GM19438 (cell line): ENCODE data around the gene MEGF6.

Source experiments
- ATAC-seq: cut with Tn5 transposase; IDR thresholded peaks from one replicate; pipeline ENCODE4 v1.9.1; 2021; ENCODE audit warnings: low read depth; ENCODE audit not compliant: unreplicated experiment

MEGF6 gene

DNA sequence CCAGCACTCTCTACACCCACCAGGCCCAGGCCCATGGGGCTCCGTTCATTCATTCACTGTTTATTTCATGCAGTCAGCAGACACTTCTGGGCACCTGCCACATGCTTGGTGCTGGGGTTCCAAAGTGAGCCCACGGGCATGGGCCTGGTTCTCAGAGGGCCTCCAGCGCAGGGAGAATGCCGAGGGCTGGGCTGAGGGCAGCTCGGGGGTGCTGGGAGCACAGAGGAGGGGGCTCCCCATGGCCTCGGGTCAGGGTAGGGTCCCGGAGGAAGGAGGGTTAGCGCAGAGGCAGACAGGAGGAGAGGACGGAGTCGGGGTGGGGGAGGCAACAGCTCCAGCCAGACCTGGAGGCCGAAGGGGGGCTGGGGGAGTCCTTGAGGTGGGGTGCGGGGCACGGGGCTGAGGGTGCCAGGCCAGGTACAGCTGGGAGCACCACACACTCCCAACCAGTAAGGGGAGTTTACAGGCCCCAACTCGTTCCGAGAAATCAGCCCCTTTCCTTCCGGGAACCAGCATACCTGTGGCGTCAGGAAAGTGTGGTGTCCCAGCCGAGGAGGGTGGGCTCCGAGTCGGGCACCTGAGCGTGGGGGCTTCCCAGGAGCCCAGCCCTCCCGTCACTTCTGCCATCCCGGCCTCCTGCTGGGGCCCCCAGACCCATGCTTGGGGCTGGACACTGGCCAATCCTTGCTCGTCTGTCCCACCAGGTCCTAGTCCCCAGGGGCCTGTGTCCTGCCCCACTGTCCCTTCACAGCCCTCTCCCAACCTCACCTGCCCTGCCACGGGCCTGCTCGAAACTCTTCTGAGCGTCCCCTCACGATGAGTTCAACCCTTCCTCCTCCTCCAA, 146.0 kb downstream of the MEGF6 start:
- ATAC-seq = no peak

DNA sequence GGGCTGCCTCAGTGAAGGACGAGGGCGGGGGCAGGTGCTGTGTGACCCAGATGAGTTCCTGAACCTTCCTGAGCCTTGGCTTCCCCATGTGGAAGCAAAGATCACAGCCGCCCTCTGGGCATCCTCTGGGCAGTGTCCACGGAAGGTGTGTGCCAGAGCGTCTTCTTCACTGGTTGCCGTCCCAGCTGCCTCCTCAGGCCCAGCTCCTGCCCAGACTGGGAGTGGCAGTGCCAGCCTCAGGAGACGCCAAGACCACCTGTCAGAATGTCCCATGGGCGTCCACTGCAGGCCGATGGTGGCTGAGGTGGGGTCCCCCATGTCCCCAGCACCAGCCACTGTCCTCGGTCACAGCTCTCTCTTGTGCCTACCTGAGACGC, 146.7 kb downstream of the MEGF6 start:
- no peak for ATAC-seq

DNA sequence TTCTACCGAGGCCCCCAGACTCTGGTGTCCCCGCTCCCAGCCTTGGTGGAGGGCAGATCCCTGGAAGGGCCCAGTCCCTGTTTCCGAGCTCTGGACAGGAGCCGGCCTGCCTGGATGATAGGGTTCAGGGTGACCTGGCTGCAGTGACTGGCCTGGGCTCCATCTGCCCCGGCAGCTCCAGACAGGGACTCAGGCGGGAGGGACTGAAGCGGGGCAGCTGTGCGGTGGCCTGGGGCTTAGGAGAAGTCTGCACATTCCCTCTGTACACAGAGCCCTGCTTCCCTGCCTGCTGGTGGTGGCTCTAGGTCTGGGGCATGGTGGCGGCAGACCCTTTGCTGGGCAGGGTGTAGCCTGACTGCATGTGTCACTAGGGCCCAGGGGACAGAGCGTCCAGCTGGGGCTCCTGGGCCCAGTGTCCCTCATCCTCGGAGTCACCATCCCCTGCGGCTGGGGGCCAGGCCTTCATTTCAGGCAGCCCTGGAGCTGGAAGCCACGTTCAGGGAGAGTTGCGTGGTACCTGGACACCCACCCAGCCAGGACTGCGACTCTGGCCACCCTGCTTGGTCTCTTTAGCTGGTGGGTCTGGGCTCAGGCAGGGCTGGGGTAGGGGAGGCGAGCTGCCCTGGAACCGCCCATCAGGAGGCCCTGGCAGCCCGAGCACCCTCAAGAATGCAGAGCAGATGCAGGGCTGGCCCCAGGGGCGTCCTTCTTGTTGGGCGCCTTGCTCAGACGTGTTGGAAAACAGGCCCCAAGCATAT, 147.2 kb downstream of the MEGF6 start:
- ATAC-seq = no peak

DNA sequence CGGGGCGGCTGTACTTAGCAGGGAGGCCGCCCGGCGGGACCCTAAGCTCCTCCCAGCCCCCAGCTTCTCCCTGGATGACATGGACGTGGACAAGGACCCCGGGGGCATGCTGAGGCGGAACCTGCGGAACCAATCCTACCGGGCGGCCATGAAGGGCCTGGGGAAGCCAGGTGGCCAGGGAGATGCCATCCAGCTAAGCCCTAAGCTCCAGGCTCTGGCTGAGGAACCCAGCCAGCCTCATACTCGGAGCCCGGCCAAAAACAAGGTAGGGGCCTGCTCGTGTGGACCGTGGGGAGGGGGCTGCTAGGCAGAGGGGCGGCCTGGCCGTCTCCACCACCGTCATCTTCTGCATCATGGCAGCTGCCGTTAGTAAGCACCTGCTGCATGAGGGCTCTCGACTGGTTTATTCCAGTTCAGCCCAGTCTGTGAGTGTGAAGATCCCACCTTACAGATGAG, 147.9 kb downstream of the MEGF6 start:
- ATAC-seq = no peak

DNA sequence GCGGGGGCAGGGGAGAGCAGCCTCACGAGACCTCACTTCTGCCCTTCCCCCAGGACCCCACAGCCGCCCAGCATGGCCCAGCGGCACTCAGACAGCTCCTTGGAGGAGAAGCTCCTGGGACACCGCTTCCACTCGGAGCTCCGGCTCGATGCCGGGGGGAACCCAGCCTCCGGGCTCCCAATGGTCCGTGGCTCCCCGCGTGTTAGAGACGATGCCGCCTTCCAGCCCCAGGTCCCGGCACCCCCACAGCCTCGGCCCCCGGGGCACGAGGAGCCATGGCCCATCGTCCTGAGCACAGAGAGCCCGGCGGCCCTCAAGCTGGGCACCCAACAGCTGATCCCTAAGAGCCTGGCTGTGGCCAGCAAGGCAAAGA, 148.3 kb downstream of the MEGF6 start:
- no peak for ATAC-seq

DNA sequence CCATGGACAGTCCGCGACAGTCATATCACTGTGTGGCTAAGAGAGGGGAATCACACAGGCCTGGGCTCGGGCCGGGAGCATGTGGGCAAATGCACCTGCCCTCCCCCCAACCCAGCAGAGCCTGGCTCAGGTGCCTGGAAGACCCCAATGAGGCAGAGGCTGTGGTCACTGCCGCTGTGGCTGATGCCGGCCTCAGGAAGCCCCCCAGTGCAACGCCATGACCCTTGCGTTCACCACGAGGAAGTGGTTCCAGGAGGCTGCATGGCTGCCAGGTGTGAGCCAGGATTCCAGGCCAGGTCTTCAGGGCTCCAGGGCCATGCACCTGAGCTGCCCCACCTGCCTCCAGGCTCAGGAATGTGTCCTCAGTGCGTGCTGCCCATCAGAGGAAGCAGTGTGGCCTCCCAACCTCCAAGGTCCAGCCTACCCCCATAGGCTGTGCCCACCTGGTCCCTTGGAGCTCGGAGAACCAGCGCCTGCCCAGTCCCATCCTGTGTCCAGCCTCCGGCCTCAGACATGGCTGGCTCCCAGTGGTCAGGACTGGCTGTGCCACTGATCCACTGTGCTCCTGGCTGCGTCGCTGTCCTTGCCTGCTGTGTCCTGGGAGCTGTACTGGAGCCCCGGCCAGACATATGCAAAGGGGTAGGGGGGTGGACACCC, 148.8 kb downstream of the MEGF6 start:
- ATAC-seq = no peak

DNA sequence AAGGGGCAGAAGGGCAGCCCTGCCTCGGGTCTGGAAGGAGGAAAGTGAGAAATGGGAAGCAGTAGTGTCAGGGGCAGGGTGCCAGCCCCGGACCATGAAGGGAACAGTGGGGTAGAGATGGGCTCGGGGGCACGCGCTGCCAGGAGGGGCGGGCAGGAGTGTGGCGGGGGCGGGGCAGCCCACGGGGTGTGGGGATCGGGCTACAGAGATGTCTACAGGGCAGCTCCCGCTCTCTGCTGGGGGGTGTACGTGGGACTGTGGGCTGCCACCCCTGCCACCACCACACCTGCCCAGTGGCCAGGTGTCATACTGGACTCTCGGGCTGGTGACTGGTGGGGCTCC, 149.4 kb downstream of the MEGF6 start:
- no peak for ATAC-seq

DNA sequence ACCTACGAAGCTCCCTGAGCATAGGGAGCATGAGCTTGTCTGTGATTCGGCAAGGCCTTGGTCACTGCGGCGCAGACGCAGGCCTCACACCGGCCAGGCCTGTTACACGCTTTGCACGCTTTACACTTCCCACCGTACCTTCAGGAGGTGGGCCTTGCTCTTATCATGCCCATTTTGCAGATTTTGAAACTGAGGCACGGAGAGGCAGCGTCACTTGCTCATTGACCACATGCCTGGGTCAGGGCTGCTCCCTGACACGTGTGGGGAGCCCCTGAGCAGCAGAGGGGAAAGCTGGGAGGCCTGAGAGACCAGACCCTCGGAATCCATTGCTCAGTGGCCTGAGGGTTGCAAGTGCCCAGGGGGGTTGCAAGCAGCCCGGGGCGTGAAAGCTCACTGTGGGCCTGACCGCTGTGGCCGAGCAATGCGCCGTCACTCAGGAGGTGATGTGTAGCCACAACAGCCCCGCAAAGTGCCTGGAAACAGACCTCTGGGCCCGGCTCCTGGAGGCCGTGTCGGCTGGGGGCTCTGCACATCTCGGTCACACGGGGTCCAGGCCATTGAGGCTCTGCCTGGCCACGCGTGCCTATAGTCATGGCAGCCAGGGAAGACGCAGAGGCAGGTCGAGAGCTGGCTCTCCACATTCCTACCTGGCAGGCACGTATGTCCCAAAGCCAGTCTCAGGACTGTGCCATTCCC, 149.9 kb downstream of the MEGF6 start:
- no peak for ATAC-seq

DNA sequence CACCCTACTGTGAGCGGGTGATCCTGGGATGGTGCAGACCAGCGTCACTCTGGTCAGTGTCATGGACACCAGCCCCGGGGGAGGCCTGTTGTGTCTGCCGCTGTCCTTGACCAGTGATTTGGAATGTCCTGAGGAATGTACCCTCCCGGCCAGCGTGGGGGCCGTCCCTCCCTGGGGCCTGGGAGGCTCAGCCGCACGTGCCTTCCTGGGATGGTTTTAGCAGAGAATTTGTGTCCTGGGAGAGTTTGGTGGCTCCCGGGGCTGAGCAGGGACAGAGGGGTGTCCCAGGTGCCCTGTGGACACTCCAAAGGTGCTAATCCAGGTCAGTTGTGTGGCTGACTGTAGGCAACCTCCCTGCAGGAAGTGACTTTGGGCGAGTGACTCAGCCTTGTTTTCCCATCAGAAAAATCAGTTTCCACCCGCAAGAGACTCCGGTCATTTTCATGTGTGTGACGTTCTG, 150.6 kb downstream of the MEGF6 start:
- no peak for ATAC-seq

DNA sequence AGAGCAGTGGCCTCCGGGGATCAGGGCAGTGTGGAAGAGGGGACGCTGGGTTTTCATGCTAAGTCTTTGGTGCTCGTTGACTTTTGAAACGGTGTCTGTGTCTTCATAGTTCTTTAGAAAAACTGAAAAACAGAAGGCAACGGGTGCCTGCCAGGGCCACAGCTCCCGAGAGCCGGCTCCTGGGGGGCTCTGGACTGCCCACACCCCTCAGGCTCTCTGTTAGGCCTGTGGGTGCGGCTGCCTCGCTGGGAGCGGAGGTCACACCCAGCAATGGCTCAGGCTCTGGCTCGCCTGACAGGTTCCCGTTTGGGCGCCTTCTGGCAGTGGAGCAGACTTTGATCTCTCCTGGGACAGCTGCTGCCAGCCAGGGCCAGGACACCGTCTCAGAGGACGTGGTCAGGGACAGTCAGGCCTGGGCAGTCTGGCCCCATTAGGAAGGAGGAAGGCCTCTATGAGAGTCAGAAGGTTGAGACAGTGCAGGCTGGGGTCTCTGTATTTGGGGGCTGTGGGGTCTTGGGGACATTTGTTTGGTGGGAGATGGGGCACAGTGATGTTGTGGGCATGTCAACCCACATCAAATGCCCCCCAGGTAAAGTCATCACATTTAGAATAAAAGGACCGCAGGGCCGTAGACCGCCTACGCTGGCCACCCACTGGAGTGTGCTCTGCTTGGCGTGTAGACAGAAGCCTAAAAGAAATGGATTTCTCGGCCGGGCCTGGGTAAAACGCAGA, 151.2 kb downstream of the MEGF6 start:
- no peak for ATAC-seq

DNA sequence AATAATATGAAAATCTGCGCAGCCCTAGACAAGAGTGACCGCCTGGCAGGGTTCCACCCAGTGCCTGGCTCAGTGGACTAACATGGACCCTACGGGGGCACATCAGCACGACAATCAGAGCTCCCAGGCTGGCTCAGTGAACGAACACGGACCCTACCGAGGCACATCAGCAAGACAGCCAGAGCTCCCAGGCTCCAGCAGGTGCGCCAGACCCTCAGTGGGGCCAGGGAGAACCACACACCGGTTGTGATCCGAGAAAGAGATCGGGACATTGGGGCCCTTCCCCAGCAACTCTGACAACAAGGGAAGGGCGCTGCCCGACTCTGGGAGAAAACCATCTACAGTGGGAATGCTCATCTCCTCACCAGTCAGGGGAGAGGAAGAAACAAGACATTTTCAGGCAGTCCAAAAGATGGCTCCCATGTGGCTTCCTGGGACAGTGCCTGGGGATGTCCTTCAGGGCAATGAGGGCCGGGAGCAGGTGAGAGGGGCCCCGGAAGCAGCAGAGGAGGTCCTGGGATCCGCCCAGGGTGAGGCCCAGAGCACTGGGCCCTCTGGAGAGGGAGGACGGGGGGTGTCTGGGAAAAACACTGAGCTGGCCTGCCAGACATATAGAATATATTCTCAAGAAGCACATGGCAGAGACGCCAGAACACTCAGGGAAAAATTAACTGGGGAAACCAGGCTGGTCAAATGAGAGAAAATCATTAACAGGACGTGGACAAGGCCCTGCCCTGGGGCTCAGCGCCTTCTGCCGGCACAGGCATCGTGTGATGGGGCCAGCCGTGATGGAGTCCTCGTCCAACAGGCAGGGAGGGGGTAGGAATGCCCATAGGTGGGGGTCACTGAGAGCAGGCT, 152.0 kb downstream of the MEGF6 start:
- ATAC-seq = no peak

DNA sequence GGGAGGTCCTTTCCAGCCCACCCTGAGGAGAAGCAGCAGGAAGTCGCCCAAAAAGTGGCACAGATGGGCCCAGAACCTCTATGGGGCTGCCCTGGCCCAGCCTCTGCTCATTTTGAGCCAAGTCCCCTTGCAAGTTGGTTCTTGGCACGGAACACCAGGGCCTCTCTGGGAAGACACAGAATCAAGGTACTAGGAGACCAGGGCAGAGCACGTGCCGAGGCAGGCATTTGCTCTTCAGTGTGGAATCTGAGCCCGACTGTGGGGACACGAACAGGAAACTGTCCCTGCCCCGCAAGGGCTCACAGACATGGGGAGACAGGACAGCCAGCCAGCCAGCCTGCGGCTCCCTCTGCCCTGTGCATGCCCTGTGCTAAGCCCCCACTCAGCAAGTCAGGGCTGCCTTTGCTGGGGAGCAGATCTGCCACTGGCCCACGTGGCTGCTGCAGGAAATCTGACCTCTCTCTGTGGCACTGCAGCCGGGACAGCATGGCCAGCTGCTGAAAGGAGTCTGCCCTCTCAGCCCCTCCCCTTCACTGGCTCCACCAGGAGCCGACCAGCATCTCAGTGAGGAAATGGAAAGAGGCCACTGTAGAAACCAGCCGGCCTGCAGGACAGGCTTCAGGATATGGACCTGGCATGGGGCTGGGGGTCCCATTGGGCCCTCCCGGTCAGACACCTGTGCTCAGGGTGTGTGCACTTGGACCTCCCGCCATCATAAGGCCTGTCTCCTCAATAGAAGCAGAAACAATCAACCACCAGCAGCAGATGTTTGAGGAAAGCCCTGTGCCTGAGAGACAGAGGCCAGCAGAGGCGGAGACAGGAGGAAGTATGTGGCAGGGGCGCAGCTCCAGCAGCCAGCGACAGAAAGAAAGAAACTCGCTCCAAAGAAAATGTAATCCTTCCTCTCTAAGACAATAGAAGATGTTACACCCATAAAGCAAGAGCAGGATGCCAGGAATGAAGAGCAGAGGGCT, 153.1 kb downstream of the MEGF6 start:
- no peak for ATAC-seq

DNA sequence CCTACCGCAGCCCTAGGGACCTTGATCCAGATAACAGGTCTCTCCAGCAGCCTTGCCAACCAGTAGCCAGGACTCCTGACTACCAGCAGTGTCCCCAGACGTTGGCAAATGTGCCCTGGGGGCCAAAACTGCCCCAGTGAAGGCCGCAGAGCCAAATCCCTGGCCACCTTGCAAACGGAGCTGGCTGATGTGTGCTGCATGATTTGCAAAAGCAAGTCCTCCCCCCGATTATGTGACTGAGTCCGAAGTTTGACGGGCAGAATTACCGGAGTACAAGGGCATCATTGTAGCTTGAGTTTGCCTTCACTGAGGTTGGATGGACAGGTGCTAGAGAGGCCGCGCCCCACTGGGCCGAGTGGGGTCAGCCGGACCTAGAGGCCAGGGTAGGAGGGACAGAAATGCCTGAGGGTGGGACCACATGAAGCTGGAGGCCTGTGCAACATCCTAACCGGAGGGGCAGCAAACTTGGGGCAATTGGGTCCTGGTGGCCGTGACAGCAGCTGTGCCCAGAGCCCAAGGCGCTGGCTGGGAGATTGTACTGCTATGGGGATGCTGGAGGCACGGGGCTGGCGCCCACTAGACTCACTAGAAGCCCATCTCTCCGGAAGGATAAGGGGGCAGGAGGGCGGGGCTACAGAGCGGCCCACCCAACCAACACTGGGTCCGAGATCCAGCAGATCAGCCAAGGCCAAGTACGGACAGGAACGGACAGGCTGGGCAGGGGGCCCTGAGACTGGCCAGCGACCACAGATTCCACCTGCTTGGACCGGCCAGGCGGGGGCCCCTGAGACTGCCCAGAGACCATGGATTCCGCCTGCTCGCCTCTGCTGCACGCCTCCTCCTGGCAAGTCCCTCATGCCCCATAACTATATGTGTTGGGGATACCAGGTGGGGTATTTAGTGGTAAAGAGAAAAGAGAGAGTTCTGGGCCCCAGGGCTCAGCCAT, 154.1 kb downstream of the MEGF6 start:
- ATAC-seq = no peak

DNA sequence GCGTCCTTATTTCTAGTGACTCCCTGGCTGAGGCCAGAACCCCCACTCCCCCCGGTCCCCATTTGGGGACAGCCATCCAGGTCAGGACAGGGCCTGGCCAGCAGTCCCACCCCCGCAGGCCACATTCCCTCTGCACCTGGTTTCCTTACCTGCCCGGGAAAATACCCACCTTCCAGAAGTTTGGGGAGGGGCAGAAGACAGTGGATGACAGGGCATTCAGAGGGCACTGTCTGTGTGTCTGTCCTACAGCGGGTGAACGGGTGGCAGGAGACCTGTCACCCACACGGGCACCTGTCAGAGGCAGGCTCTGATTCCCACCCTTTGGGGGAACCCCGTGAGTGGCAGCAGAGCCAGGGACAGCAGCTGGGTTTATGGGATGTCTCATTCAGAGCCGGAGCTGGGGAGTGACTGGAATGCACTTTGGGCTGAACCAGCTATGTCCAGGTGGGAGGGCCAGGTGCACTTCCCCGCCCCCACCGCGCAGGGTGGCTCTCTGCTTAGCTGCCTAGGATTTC, 154.8 kb downstream of the MEGF6 start:
- ATAC-seq = no peak

DNA sequence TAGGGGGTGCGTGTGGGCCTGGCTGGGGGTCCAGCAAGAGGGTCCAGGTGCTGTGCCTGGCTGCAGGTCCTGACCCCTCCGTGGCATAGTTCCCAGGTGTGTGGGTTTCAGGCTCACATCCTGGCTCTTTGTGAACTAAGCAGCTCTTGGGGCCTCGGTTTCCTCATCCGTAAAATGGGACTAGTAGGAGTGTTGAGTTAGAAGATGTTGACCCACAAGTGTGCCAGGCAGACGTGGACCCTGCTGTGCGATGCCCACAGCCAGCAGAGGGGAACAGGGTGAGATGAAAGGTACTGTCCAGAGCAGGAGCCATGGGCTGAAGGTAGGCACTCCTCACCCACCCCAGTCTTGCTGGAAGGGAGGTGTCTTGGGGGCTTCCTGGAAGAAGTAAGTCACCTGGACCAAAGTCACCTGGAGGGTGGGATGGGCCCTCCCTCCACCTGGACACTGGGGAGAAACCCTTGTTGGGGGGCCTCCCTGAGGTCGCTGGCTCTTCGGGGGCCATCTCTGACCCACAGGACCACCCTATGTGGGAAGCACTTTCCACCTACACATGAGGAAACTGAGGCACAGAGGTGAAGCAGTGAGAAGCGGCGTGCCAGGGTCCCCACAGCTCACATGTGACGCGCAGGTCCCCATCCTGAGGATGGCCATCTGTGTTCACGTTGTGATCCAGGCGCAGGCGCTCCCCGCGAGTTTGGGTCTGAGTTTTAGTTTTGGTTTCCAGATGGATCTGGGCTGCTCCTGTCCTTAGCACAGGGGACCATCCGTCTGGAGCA, 155.4 kb downstream of the MEGF6 start:
- ATAC-seq = no peak
